GM21447 (cell line): ENCODE data around the gene RAB6B.

Experiments used
- ATAC-seq: cut with Tn5 transposase; IDR thresholded peaks from one replicate; pipeline ENCODE4 v1.9.1; 2021; ENCODE audit not compliant: unreplicated experiment

The RAB6B gene

GRCh38 chr3:133776794-133777438 lies 118.8 kb downstream of the RAB6B start:
- no peak for ATAC-seq

- ATAC-seq, result no peak
Observed at GRCh38 chr3:133775835-133776234, 119.8 kb downstream of the RAB6B start.

DNA sequence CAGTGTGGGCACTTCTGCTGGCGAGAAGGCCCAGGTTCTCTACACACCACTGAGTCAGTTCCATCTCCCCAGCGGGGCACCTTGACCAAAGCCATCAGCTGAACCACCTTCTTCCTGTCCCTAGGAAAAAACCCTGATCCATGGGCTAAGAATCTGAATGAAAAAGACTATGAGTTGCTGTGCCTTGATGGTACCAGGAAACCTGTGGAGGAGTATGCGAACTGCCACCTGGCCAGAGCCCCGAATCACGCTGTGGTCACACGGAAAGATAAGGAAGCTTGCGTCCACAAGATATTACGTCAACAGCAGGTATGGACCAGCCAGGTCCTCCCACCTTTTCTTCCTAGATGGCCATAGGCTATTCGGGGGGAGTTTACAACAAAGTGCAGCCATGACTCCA lies 120.4 kb downstream of the RAB6B start:
- no peak for ATAC-seq
